NOMO-1 (cell line): Measurements from ENCODE around the gene SPATA19.

ENCODE experiments used
- DNase-seq, 2 experiments: peaks; one replicate each; lab custom pipeline; 2025; ENCODE audit not compliant: unreplicated experiment in 2 of 2; lab: John Stamatoyannopoulos, UW

Gene SPATA19

DNA sequence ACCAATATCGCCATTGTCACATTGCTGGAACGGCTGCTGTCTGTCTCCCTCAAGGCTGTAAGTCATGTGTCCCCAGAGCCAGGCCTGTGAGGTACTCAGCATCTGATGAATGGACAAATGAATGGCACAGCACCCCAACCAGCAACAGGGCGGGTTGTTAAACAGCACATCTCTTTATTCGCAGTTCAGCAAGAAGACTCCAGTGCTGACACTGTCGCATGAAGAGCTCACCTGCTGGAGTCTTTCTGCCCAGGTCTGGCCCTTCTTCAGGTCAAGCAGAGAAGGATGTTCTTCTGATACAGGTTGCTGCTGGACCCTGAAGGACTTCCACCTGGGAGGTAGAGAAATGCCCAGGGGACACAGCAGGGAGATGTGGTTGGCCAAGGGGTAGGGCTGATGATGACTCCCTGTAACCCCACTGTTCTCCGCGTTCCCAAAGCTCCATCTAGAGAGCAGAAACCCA is 4.8 kb downstream of the SPATA19 start:
- DNase-seq, result no peak

DNA sequence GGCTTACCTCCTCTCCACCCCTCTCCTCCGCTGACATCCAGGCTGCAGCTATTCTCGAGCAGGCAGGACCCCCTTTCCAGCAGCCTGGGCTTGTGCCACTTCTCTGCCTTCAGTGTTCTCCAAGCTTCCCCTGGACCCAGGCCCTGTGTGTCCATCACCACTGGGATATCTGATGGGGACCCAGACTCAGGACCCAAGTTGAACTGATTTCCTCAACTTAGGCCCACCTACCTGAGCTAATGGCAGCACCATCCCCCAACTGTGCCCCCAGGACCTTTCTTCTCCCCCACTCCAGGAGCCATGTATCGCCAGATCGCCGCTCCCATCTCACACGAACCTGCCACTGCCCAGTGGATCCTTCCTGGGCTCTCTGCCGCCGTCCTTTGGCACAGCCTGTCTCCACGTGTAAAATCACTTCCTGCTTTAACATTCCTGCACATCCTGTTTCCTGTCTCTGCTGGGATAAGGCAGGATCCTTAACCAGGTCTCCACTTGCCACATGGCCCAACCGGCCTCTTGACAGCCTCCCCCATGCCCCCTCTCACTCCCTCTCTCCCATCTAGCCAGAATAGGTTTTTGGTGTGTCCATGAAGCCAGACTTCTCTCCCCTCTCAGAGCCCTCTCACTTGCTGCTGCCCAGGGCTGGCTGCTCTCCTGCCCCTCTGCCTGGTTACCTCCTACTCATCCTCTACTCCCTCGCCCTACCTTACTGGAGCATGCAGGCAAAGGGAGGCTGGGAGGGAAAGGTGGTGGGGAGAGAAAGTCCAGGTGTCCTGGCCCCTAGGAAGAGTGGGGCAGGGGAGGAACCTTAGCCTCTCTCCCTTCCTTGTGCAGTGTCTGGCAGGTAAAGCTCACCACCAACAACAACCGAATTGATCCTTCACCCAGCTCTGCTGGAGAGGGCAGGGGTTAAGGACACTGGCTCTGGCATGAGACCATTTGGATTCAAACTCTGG is 9.4 kb downstream of the SPATA19 start:
- DNase-seq, result no peak

DNA sequence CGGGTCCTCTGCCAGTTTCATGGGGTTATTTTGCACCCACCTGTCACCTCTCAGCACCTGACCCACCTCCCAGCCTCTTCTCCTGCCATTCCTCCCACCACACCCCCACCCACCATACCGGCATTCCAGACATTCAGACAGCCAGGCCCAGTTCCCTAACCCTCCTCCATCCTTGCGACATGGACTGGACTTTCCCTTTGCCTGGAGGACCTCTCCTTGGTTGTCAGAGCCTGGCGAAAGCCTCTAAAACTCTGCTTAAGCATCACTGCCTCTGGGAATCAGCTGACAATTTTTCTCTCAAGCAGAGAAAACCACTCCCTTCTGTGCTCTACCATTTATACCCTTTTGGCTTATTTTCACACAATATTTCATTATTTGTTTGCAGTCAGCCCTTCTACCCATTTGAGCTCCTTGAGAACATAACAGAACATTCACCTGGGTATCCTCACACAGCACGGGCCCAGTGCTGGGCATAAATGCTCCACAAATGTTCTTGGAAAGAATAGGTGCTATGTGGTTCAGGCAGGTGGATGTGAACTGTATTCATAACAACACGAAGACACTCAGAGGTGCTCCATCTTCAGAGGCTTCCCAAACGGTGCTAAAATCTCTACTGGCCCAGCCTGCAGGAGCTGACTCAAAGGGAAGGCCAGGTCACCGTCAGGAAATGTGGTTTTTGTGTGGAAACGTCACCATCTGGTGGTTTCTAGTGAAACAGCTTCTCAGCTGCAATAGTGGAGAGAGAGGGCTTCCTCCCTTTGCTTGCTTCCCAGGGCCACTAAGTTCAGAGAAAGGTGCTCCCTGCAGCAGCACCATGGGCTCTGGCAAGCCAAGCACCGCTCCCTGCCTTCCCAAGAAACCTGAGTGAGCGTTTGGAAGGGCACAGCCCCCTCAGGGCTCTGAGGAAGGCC is 10.4 kb downstream of the SPATA19 start:
- peak; percentile 19 to 36 for DNase-seq

DNA sequence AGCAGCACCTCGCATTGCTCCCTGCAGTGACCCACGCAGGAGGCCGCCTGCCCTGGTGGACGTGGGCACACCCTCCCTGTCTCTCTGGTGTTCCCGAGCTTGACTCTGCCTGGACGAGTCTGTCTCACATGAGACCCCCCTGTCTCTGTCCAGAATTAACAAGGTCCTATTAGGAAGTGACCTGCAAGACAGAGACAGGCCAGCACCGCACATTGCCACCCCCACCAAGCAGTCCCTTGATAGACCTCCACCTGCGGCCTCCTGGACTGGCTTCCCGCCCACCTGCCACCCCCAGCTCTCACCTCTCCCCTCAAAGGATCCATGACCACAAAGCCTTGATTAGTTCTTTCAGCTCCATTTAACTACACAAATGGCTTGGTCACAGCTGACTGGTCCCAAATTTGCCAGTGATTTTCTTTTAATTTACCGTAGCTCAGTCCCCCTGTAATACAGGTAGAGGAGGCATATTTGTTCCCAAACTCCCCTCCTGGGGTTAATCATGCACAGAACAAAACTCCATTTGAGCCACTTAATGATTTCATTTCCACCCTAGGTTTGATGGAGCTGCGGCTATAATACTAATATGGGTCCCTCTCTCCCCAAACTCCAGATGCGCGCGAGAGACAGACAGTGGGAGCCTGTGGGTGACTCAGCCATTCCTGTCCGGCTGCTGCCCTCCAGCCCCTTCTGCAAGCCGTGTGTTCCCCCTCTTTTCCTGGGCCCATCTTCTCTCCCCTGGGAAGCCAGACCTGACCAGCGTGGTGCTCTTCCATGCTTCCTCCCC is 11.2 kb downstream of the SPATA19 start:
- no peak for DNase-seq

DNA sequence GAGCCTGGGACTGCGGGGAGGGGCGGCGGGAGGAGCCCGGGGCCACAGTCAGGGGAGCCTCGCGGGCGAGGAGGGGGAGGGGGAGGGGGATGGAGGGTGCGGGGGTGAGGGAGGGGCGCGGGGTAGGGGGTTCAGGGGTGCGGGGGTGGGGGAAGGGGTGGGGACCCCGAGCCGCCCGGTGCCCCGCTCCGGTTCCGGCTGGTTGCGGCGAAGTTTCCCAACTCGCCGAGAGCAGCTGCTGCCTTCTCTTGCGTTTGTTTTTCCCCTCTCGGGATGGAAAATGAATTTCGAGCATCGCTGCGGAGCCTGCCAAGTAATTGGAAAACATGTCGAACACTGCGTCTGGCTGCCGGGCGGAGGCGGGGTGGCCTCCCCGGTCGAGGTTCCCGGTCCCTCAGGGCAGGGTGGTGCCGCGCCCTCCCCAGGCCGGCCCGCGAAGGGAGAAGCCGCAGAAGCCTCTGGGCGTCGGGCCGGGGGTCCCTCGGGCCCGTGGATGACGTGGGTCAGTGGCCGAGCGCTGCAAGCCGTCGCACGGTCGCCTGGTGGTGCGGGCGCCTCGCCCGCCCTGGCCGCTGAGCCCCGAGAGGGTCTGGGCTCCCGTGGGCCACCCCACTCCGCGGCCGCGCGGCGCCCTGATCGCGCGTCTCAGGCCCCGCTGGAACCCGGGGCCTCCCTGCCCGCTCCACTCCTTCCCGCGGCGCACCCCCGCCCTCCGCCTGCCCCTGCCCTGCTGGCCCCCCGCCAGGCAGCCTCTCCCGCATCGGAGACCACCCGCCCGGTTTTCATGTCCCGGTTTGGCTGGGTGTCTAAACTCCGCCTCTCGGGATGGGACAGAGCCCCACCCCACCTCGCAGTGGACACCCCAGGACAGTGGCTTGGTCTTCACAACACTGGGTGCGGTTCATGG is 12.1 kb downstream of the SPATA19 start:
- no peak for DNase-seq

DNA sequence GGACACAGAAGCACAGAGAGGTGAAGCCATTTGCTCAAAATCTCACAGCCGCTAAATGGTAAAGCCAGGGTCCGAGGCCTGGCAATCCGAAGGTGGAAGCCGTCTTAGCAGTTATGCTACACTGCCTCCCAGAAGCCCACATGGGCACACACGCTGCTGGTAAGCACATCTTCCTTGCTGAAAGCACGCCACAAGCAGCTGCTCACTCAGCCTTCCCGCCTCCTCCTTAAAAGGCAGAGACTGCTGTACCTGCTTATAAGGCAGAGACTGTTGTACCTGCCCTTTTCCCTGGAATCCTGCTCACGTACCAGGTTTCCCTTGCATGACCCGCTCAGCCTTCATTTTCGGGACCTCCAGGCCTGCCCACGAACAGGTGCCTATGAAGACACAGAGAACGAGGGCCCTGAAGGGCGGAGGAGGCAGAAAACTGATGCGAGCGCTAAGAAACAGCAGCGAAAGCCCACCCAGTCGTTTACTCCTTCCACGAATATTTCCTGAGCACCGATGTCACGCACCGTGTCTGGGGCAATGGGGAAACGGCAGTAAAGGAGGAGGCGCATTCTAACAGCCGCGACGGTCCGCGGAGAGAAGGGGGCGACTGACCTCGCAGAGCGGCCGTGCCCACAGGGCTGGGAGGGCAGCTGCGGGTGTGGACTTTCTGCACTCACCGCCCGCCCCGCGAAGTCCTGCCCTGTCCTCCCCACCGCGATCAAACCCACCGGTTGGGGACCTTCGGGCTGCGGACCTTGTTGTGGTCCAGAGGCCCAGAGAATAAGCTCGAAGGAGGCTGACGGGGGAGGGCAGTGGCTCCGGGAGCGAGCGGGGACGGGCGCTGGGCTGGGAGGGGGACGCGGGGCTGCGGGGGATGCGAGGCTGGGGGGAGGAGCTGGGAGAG is 13.0 kb downstream of the SPATA19 start:
- DNase-seq, result no peak

DNA sequence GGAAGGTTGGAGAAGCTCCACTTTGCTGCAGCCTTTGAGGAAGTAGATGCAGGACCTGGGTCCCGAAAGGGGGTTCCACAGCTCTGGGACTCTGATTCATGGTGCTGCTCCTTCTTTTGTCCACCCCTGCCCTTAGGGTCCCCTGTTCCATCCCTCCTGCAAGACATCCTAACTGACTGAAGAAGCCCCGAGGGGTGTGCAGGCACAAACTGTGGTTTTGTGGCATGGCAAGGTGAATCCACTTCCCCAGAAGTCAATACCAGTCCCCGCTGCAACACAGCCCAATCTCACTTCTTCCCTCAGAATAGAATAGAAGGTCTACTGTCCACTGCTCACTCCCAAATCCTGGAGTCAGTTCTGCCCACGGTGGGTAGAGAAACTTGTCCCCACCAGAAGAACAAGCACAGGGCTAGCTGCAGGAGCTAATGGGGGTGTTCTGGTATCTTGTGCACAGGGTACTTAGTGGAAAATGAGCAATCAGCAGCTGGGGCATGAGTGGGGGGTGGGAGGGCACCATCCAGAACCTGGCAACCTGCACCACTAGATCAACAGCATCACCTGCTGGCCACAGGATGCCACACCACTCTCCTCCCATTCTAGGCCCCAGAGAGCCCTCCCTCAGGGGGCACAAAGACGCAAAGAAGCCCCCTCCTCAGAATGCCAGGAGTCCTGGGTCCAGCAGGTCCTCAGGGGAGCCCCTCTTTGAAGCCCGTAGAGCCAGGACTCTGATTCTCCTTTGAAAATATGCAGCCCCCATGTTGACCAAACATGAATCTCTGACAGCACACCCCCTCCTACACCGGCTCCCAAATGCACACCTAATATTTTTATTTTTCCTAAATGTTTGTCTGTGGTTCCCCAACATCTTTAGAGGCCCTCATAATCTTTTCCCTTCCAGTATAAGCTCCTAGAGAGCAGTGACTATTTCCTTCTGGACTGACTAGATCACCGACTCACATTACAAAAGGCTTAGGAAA is 14.1 kb downstream of the SPATA19 start:
- DNase-seq, result no peak

DNA sequence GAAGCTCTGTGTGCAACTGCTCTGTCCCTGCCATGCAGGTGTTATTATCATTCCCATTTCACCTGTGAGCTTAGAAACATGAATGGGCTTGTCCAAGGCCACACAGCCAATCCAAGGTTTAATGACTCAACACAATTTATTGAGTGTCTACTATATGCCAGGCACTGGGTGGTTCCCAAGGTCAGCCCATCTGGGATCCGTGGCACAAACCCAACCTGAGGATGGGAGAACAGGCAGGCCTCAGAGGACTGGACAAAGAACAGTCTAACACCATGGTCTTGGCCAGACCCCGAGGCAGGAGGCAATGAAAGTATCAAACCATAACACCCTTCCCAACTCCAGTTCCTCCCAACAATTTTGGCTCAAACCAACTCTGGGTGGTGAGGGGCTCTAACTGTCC is 15.7 kb downstream of the SPATA19 start:
- DNase-seq, result no peak

DNA sequence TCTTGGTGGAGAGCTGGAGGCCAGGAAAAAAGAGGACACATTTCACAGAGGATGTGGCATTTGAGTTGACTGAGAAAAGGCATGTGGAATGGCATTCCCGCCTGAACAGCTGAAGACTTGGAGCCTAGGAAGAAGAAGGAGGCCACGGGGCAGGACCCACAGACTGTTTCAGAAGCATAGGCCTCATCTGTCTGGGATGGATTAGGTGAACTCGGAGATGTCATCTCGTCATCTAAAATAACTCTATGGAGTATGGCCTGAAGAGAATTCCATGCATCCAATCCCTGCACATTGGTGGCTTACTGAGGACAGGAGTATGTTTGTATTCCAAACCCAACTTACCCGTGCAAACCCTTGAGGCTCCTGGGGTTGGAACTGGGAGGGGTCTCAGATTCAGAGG is 16.4 kb downstream of the SPATA19 start:
- DNase-seq, result no peak

DNA sequence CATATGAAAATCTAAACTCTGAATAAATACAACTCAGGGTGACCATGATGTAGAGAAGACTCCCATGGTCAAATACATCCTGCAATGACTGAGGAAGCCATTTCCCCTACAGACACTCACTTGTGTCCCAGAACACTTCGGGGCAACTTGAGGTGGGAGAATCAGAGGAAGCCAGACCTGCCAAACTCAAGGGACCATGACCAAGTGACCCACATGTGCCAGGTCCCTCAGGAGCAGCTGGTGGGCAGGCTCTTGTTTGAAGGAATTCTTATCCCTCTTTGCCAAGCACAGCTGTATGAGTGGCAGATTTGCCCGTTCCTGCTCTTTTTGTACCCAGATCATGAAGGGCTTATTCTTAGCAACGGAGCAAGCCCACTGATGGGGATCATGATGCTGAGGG is 17.8 kb downstream of the SPATA19 start:
- no peak for DNase-seq

DNA sequence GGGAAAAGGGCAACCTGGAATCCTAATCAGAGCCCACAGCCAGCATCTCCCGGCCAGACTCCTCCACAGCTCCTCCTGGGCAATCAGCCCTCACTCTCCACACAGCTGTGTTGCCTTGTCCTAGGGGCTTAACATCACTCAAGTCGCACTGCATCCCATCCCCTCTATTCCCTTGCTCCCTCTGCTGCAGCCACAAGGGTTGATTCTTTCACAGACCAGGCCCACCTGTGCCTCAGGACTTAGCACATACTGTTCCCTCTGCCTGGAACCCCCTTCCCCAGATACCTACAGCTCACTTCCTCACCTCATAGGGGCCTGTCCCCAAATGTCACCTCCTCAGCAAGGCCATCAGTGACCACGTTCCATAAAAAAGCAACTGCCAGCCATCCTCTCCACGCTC is 18.4 kb downstream of the SPATA19 start:
- no peak for DNase-seq

DNA sequence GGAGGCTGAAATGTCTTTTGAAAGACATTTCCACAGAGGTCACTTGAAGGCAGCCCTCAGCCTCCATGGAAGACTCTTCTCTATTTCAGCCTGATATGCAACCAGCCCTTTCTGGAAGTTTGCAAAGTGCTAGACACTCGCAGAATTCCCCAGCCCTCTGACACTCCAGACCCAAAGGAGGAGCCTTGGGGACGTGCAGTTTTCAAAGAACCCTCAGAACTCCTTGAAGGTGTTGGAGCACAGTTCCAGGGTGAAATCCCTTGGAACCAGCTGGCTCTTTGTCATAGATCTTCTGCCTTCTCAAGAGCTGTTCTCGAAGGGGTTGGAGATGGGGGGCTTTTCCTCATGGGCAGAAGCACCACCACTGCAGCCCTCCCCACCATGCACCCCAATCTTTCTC is 19.6 kb downstream of the SPATA19 start:
- no peak for DNase-seq

DNA sequence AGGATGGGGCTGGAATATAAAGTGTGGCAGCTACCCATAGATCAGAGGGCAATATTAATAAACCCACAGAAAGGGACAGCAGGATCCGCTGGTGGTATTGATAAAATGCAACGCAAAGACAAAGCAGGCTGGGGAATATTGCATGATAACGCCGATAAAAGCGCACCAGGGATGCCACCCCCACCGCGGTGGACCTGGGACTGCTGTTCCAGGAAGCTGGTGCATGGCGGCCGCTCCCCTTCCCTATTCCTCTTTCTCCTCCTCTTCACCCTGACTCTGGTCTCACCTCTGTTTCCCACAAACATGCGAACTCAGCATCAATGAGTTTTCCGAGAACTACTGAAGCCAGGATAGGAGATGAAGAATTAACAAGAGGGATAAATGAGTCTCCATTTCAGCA is 20.2 kb downstream of the SPATA19 start:
- DNase-seq, result no peak

DNA sequence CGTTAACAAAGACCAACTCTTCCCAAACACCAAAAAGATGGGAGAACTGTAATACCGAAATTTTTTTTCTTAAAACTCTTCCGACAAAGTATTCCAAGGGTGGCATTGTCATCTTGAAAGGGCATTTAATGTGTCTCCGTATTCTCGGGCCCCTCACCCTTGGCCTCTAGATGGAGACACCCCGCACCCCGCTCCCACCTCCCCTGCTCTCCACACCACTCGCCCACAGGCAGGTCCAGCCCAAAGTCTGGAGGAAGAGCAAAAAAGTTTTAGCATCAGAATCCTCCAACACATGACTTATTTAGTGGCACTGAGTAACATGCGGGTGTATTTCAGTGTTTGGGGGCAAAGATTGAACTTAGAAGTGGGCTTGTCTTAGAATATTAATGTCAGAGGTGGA is 20.7 kb downstream of the SPATA19 start:
- DNase-seq, result no peak

DNA sequence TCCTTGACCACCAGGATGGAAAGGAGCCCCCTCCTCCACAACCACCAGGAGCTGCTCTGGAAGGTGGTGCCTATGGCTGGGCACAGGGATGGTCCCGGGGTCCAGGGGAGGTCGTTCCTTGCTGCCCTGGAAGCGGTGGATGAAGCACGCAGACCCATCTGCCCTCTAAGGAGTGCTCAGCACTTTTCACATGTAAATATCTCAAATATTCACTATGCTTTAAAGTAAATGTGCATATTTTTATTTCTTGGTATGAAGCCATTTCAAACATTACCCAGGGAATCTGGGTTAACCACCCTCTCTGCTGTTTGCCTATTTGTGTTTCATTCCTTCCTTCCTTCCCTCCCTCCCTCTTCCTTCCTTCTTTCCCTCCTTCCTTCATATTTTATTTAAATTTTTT is 21.7 kb downstream of the SPATA19 start:
- DNase-seq, result no peak

DNA sequence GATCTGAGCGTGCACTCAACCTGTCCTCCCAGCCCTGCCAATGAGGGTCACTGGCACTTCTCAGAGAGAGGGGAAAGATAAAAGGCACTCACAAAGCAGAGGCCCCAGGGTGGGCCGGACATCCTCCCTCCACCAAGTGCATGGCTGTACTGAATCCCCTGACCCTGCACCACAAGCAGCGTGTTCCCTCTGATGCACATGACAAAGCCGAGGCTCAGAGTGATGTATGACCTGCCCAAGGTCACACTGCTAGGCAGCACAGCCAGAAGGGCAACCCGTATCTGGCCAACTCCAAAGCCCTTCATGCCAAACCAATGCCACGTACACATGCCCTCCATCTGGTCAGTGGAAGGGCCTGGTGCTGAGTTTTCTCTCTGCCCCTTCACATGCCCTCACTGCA is 22.1 kb downstream of the SPATA19 start:
- no peak for DNase-seq

DNA sequence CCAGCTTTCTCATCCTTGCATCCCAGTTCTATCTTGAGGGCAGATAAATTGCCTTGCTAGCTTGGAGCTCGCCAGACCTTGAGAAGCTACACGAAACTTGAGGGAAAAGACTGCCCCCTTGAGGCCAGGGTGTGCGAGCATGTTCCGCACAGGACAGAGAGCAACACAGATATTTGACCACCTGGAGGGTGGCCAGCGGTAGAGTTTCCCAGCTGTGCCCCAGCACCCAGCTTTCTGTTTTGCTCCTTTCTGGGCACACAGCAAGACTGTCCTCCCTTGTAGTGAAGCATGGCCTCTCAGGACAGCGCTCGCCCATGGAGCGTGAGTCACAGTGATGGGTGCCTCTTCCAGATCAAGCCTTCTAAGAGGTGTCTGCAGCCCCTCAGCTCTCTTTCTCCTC is 23.5 kb downstream of the SPATA19 start:
- peak in 1 of 2 experiments; percentile 53 for DNase-seq
